Cardiac fibroblast (primary cell): ENCODE measurements around the gene NLN.

Experiments
- DNase-seq, 2 donors: peaks; one replicate each; pipeline versions ENCODE4 v3.0.0 to v3.0.0-alpha.2; 2010; ENCODE audit warnings: low read depth in 2 of 2
- H3K4me3 ChIP-seq, 2 donors: replicated peaks in 1 of 2; 1 replicate in 1 of 2; 2 replicates in 1 of 2; pipeline ENCODE4 v1.5.1; 2011; ENCODE audit warnings: low read depth in 2 of 2, low read length in 2 of 2, mild to moderate bottlenecking in 2 of 2, moderate library complexity in 1 of 2
- TF ChIP-seq, protein P1 (sequence below): IDR thresholded peaks from one replicate; pipeline ENCODE4 v1.5.1; 2011; ENCODE audit warnings: low read depth, mild to moderate bottlenecking, low read length, inconsistent platforms

NLN gene

DNA sequence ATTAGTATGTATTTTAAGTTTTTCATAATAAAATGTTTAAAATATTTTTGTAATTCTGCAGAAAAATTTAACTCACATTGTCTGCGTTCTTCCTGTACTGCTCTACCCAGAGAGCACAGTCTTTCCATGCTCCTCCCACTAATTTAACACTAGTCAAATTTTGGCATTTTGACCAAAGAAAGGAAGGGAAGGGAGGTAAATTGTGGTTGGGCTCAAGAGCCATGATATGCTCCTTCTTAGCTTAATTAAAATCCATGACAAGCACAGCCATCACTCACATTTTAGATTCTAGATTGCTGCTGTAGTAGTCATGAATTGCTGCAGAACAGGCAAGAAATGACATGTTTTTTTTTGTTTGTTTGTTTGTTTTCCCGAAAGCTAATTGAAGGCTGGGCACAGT, 98.4 kb downstream of the NLN start:
- TF ChIP-seq, protein P1, sequence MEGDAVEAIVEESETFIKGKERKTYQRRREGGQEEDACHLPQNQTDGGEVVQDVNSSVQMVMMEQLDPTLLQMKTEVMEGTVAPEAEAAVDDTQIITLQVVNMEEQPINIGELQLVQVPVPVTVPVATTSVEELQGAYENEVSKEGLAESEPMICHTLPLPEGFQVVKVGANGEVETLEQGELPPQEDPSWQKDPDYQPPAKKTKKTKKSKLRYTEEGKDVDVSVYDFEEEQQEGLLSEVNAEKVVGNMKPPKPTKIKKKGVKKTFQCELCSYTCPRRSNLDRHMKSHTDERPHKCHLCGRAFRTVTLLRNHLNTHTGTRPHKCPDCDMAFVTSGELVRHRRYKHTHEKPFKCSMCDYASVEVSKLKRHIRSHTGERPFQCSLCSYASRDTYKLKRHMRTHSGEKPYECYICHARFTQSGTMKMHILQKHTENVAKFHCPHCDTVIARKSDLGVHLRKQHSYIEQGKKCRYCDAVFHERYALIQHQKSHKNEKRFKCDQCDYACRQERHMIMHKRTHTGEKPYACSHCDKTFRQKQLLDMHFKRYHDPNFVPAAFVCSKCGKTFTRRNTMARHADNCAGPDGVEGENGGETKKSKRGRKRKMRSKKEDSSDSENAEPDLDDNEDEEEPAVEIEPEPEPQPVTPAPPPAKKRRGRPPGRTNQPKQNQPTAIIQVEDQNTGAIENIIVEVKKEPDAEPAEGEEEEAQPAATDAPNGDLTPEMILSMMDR: no peak
- no peak for DNase-seq
- no peak overlapping the region for H3K4me3 ChIP-seq

DNA sequence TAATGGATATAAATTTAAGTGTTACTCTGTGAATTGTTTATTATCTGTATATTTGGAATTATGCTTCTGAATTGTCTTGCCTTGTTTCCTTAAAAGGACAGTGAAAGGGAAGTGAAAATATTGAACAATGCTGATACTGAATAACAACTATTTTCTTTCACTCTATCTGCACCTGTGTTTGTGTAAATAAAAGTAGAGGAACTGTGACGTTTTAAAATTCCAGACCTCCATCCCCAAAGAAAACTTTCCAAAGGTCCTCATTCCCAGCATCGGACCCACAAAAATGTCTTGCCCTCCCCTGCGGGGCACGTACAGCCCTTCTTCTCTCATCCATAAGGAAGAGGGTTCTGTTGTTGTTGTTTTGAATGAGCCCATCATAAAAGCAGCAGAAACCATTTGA, 100.0 kb downstream of the NLN start:
- no peak for DNase-seq
- TF ChIP-seq, protein P1: no peak
- no peak overlapping the region for H3K4me3 ChIP-seq

DNA sequence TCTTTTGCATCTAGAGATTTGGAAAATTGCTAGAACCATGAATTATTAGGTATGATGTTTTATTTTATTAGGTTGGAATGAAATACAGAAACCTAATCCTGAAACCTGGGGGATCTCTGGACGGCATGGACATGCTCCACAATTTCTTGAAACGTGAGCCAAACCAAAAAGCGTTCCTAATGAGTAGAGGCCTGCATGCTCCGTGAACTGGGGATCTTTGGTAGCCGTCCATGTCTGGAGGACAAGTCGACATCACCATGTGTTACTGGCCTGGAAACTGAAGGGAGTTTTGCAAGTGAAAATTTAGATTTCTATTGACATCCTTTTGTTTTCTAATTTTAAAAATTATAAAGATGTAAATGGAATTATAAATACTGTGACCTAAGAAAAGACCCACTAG, 100.7 kb downstream of the NLN start:
- no peak overlapping the region for H3K4me3 ChIP-seq
- no peak for DNase-seq
- TF ChIP-seq, protein P1: no peak

DNA sequence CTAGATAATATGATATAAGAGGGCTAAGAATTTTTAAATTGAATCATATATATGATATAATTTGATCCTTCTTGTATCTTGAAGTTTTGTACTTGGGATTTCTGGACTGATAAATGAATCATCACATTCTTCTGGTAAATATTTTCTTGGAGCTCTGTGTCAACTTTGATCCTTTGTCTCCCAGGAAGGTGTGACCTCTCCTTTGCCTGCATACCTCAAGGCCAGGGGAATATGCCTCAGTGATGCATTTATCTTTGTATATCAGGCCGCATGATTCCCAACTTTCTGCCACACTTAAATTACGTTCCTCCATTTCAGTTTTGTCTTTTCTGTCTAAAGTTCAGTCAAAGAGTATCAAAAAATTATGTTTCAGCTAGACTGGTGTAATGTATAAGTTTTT, 101.2 kb downstream of the NLN start:
- DNase-seq: peak in 1 of 2 donors; percentile 18
- TF ChIP-seq, protein P1: no peak
- no peak overlapping the region for H3K4me3 ChIP-seq

DNA sequence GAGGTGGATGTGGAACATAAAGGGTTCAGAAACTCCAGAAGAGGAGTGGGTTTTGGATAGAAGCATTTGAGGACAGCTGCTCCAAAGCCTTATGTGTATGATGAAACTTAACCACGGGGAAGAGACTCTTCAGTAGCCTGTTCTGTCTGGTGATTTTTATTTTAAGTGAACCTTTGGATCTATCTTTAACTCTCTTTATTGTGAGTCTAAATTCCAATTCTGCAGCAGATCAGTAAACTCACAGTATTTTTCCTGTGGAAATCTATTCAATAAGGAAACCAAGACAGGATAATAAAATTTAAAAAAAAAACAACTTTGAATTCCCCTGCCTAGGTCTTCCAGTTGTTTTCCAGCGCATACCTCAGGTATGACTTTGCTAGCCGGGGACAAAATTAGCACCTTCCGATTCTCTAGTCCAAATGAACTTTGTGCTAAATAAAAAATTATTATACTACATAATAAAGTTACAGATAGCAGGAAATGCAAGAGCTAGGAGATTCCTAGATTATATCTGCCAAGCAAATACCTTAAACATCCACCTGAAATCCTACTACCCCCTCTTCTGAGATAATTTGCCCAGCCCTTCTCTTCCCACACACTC, 101.9 kb downstream of the NLN start:
- H3K4me3 ChIP-seq: no peak overlapping the region
- no peak for DNase-seq
- TF ChIP-seq, protein P1: no peak

DNA sequence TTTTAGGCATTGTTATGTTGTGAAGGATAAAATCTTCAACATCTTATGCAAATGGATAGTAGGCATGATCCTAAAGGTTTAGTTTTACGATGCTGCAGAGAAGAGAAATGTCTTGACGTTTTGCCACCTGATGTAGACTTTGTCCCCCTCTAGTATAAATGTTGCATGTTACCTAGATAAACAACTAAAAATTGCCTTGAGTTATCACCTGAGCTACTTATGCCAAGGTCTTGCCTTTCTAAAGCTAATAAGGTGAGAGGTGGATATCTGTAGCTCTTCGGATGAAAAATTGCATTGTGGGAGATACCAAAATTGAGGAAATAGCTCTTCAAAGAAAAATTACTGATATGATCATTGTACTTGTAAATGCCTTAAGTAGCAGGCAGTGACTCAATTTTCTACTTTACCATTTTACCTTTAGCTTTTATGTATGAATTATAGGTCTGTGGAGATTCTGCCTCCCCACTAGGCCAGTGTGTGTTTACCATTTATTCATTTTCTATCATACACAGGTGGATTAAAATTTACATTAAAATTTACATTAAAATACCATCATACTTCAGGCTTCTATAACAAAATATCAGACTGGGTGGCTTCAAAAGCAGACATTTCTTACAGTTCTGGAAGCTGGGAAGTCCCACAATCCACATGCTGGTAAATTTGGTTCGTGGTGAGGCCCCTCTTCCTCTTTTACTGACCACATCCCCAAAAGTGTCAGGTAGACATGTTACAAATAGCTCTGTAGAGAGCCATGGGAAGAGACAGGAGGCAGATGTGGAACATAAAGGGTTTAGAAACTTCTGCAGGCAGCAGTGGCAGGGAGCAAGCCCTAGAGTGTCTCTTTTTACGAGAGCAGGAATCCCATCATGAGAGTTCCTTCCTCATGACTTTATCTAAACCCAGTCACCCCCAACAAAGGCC, 103.7 kb downstream of the NLN start:
- TF ChIP-seq, protein P1: no peak
- DNase-seq: no peak
- no peak overlapping the region for H3K4me3 ChIP-seq
